GM21390 (cell line): Measurements from ENCODE around the gene ZAR1L.

Source experiments
- ATAC-seq: cut with Tn5 transposase; IDR thresholded peaks from one replicate; pipeline ENCODE4 v1.9.1; 2021; ENCODE audit not compliant: unreplicated experiment

The ZAR1L gene

DNA sequence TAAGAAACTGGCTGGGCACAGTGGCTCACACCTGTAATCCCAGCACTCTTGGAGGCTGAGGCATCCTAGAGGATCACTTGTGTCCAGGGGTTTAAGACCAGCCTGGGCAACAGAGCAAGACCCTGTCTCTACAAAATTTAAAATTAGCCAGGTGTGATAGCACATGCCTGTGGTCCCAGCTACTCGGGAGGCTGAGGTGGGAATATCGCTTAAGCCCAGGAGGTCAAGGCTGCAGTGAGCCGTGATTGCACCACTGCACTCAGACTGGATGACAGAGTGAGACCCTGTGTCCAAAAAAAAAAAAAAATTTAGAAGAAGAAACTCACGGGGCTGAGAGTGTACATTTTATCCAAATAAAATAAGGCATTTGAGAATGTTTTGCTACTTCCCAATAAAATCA lies 58.9 kb downstream of the ZAR1L start:
- no peak for ATAC-seq

DNA sequence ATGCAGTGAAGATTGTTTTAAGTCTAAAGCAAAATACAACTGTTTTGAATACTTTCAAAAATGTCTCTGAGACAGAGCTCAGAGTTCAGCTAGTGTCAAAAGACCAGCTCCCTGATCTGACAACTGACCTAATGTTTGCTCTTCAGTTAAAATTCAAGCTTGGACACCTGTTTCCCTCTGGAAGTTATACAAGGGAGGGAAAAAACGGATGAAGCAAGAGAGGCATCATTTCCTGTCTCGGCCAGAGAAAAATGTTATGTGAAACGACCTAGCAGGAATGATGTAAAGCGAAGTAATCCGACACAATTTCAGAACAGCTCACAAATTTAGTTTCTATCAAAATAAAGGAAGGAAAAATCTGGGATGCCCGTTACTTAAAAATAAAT lies 59.4 kb downstream of the ZAR1L start:
- no peak for ATAC-seq

DNA sequence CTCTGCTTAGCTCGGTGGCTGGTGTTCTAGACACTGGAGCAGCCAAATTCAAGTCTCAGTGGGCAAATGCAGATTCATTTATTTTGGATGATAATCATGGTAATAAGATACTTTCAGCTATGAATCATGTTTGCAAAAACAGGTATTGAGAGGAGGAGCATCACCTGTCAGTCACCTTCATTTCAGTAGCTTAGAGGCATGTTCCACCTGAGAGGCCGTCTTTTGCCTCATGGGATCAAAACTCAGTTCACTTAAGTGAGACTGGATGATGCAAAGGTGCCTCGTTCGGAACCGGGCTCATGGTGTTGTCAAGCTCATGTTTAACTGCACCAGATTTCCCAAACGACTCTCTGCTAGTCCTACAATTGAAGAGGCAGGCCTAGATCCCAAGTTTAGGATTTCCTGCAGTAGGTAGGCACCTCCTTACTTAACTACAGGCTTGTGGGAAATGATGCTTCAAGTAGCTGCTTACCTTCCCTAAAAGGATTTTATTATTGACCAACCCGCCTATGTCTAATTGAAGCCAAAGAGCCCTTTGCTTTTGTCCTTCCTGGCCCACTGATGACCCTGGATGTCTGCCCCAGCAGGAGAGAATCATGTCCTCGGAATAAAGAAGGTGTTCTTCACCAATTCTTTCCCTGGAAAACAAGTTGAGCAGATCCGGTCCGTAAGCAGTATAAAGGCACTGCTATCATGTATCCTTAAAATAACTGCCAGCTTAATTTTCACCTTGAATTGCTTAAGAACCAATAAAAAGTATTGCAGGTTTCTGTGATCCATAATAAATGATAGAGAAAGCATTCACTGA lies 60.0 kb downstream of the ZAR1L start:
- ATAC-seq = no peak

GRCh38 chr13:32254416-32254815 lies 60.7 kb downstream of the ZAR1L start:
- no peak for ATAC-seq

DNA sequence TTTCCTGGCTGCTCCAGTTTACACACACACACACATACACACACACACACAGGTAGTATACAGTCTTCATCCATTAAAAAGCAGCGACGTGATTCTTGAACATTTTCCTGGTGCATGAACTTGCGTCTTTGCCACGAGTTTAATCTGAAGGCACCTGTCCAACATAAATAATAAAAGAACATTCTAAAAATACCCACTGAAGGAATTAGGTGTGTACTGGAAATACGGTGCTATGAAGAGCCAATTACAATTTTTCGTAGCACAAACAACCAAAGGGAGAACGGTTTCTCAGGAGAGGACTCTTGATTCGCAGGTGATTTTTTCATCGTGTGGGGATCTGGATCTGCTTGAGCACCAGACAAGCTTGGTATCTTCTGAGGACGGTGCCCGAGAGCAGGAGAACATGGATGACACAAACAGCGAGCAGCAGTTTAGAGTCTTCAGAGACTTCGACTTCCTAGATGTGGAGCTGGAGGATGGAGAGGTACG lies 61.2 kb downstream of the ZAR1L start:
- no peak for ATAC-seq
